Spleen (tissue), 11 donors: ENCODE data around the gene LHFPL3. TPM values are rescaled to one million over a fixed set of nuclear protein-coding genes. Genes with fewer than 3 reads are reported as not detected.
"Not testable (repeated sequence)": the region's sequence is repeated elsewhere in the genome, so short reads cannot be mapped to it uniquely, and the experiment has no call there.

Source experiments
- DNase-seq: peaks from one replicate; pipeline ENCODE4 v3.0.0-alpha.2; 2020
- H3K27ac ChIP-seq, 8 donors: fragments of 200-600 bp; sonication (generic) in 7 of 8; 1 replicate in 4 of 8; 2 replicates in 4 of 8; pipeline versions ENCODE4 v1.5.0 to v1.8.0; 2016 to 2021; ENCODE audit warnings: inconsistent platforms in 4 of 8, mild to moderate bottlenecking in 4 of 8, moderate library complexity in 1 of 8
- H3K27me3 ChIP-seq, 7 donors: fragments of 200-600 bp; sonication (generic) in 6 of 7; replicated peaks in 1 of 7; 1 replicate in 4 of 7; 2 replicates in 3 of 7; pipeline versions ENCODE4 v1.5.0 to v1.8.0; 2016 to 2021; ENCODE audit warnings: inconsistent platforms in 3 of 7, mild to moderate bottlenecking in 1 of 7
- H3K36me3 ChIP-seq, 6 donors: fragments of 200-600 bp; sonication (generic) in 5 of 6; 1 replicate in 4 of 6; 2 replicates in 2 of 6; pipeline versions ENCODE4 v1.5.0 to v1.8.0; 2016 to 2021; ENCODE audit warnings: inconsistent platforms in 2 of 6
- H3K4me1 ChIP-seq, 6 donors: fragments of 200-600 bp; sonication (generic) in 5 of 6; 1 replicate in 3 of 6; 2 replicates in 3 of 6; pipeline versions ENCODE4 v1.5.0 to v1.8.0; 2016 to 2021; ENCODE audit warnings: inconsistent platforms in 3 of 6
- H3K4me3 ChIP-seq, 8 donors: fragments of 200-600 bp; sonication (generic) in 7 of 8; 1 replicate in 4 of 8; 2 replicates in 4 of 8; pipeline versions ENCODE4 v1.5.0 to v1.8.0; 2016 to 2021; ENCODE audit warnings: inconsistent platforms in 4 of 8, mild to moderate bottlenecking in 4 of 8, moderate library complexity in 2 of 8
- H3K9me3 ChIP-seq, 8 donors: fragments of 200-600 bp; sonication (generic) in 7 of 8; 1 replicate in 4 of 8; 2 replicates in 4 of 8; pipeline versions ENCODE4 v1.5.0 to v1.8.0; 2016 to 2021; ENCODE audit warnings: inconsistent platforms in 4 of 8
- POLR2A ChIP-seq, 3 donors: fragments of 450-650 bp; IDR thresholded peaks; one replicate each; pipeline ENCODE4 v1.5.1; 2017; ENCODE audit warnings: antibody characterized with exemption in 3 of 3, mild to moderate bottlenecking in 1 of 3
- POLR2AphosphoS5 ChIP-seq, 3 donors: sonication (generic); formaldehyde crosslinking; IDR thresholded peaks; one replicate each; pipeline ENCODE4 v1.5.1; 2017; ENCODE audit warnings: antibody characterized with exemption in 3 of 3
- WGBS, 5 donors: extraction: QIAGEN DNeasy Blood & Tissue Kit in 3 of 5; methylation state at CpG; one replicate each; pipeline versions ENCODE4 v1.1.5 to v1.1.7; 2013 to 2018; 5-methylcytosine and 5-hydroxymethylcytosine counted together
- intact Hi-C: fragments of 100-400 bp; cut with DNase I; formaldehyde crosslinking; loops from one replicate; pipeline ENCODE4 v1.15.0; 2023; ENCODE audit warnings: low total_unique reads
- polyA plus RNA-seq, 3 donors: library from polyadenylated mRNA; stranded (reverse); fragments of 200-250 nt; gene quantifications; one replicate each; pipeline ENCODE4 v1.2.1, GENCODE V29; 2013
- total RNA-seq, 7 donors: library from RNA; depleted of rRNA in 3 of 7; stranded (reverse); fragments of >200 nt in 3 of 7; fragmentation: NEBNext Ultra II Directional in 4 of 7; extraction: Animal tissue kit (Norgen Biotek cat#: 25700) in 4 of 7; gene quantifications; one replicate each; pipeline versions ENCODE4 v1.1.0 to v1.2.1, GENCODE V29; 2016 to 2021
- TF ChIP-seq, protein P1 (sequence below), 11 experiments: fragments of 200-600 bp in 7 of 11; fragments of 450-650 bp in 4 of 11; sonication (generic) in 4 of 11; IDR thresholded peaks in 8 of 11; conservative IDR thresholded peaks in 3 of 11; 1 replicate in 7 of 11; 2 replicates in 4 of 11; pipeline versions ENCODE4 v1.4.0 to v1.8.0; 2016 to 2021; ENCODE audit warnings: antibody characterized with exemption in 11 of 11, inconsistent platforms in 4 of 11, mild to moderate bottlenecking in 1 of 11
- donor health status: healthy with polysubstance abuse.
- donor health status: DM: no; HTN: no; CAD: no; lungs with moderate emphysema.
- donor health status: DM: no; HTN: no; CAD: no.
- donor health status: Bipolar disorder and iron deficiency.
- donor health status: healthy.
- donor health status: DM: no; HTN: no; CAD: no.
- donor health status: DM: yes; HTN: yes; CAD: no.

LHFPL3 gene
- total and polyA plus RNA-seq, 10 donors, result 0.07 to 1.0 (median 0.20) TPM; not detected in 3

DNA sequence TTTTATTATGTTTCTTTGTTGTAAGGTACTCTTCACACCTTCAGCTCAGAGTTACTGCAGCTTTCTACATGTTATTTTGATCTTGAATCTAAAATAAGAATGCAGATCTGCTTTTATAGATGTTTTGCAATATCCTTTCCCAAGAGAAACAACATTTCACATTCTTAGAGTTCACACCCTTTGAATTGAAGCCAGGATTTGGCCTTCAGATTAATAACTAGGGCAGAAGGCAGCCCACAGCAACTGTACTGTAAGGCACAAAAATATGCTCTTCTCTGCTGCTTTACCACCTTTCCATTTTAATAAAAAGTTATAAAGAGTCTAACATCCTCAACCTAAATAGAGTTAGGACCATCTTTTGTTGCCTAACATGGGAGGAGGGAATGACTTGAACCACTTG is 224.7 kb downstream of the LHFPL3 start:
- intact Hi-C loops, result no loop called here
- DNase-seq, result no peak

DNA sequence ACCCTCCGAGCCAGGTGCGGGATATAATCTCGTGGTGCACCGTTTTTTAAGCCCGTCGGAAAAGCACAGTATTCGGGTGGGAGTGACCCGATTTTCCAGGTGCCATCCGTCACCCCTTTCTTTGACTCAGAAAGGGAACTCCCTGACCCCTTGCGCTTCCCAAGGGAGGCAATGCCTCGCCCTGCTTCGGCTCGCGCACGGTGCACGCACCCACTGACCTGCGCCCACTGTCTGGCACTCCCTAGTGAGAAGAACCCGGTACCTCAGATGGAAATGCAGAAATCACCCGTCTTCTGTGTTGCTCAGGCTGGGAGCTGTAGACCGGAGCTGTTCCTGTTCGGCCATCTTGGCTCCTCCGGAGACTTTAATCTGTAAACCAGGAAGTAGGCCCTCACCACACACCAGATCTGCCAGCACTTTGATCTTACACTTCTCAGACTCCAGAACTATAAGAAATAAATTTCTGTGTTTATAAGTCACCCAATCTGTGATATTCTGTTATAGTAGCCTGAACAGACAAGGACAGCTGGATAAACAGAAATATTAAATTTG is 235.0 kb downstream of the LHFPL3 start:
- H3K27me3 ChIP-seq, H3K27ac ChIP-seq, H3K9me3 ChIP-seq, H3K4me1 ChIP-seq, intact Hi-C loops, H3K4me3 ChIP-seq, H3K36me3 ChIP-seq, DNase-seq: not testable (repeated sequence)
- WGBS, 5 donors, result 92 to 96% (median 94%) methylated on average over 16 to 22 of the region's 22 CpGs

More for the DNA sequence above, 224.7 kb downstream of the LHFPL3 start:
- Histone ChIP-seq H3K27me3 (no peaks in the 10 kb centered on the region), H3K4me1 (no peaks in the 10 kb centered on the region), H3K4me3 (no peak overlapping the region), H3K36me3 (no peaks in the 10 kb centered on the region), H3K27ac (no peak overlapping the region), H3K9me3 (peaks cover 0 to 27% (median 0%) of the 10 kb centered on the region in 8 donors)
- no peak for TF ChIP-seq POLR2A (IDR thresholded peaks at IDR 0.05)
- no peak for TF ChIP-seq POLR2AphosphoS5 (IDR thresholded peaks at IDR 0.05)
- TF ChIP-seq, protein P1, sequence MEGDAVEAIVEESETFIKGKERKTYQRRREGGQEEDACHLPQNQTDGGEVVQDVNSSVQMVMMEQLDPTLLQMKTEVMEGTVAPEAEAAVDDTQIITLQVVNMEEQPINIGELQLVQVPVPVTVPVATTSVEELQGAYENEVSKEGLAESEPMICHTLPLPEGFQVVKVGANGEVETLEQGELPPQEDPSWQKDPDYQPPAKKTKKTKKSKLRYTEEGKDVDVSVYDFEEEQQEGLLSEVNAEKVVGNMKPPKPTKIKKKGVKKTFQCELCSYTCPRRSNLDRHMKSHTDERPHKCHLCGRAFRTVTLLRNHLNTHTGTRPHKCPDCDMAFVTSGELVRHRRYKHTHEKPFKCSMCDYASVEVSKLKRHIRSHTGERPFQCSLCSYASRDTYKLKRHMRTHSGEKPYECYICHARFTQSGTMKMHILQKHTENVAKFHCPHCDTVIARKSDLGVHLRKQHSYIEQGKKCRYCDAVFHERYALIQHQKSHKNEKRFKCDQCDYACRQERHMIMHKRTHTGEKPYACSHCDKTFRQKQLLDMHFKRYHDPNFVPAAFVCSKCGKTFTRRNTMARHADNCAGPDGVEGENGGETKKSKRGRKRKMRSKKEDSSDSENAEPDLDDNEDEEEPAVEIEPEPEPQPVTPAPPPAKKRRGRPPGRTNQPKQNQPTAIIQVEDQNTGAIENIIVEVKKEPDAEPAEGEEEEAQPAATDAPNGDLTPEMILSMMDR (IDR thresholded peaks at IDR 0.05 in 8 of 11, conservative IDR thresholded peaks at IDR 0.05 in 3 of 11), result no peak

DNA sequence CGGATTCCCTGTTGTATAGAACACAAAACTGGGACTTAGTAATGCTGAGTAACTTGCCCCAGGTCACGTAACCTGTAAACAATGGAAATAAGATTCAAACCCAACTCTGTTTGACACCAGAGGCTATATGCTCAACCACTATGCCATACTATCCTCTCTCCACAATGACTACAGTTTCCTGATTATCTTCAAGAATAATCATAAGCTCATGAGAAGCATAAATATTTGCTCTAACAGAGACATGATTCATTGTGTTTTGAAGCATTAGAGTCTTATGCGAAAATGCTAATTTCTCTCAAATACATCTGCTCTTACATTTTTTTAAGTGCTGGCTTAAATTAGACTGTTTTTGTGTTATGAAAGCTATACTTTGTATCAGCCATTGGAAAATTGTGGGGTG is 241.3 kb downstream of the LHFPL3 start:
- TF ChIP-seq POLR2A (IDR thresholded peaks at IDR 0.05) (no peak), POLR2AphosphoS5 (IDR thresholded peaks at IDR 0.05) (no peak)
- TF ChIP-seq, protein P1 (IDR thresholded peaks at IDR 0.05 in 8 of 11, conservative IDR thresholded peaks at IDR 0.05 in 3 of 11), result no peak
- DNase-seq, result no peak
- Histone ChIP-seq H3K27ac (no peak overlapping the region), H3K27me3 (peaks cover 0 to 5% (median 0%) of the 10 kb centered on the region in 7 donors), H3K36me3 (no peaks in the 10 kb centered on the region), H3K9me3 (no peaks in the 10 kb centered on the region), H3K4me1 (no peaks in the 10 kb centered on the region), H3K4me3 (no peak overlapping the region)
- 57 to 84% (median 77%) methylated on average over 3 of the region's 3 CpGs for WGBS, 5 donors
- intact Hi-C loops, result no loop called here

DNA sequence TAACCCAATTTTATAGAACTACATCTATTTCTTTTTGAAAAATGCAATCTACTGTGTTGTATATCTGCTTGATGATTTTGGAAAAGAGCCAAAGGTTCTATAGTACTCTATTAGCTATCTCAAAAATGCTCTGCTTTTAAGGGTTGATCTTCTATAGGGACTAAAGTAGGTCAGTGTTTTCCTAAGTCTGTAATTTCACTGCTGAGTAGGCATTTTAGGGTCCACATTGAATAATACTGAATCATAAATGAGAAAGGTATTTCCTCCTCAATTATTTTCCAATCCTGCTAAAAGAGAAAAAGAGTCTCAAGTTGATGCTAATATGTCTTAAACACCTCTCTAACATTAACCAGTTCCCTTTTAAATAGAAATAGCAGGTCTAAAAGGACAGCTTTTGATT is 244.2 kb downstream of the LHFPL3 start:
- Histone ChIP-seq H3K27ac (no peak overlapping the region), H3K4me1 (no peaks in the 10 kb centered on the region), H3K27me3 (peaks cover 0 to 5% (median 0%) of the 10 kb centered on the region in 7 donors), H3K9me3 (no peaks in the 10 kb centered on the region), H3K36me3 (no peaks in the 10 kb centered on the region), H3K4me3 (no peak overlapping the region)
- intact Hi-C loops, result no loop called here
- DNase-seq, result no peak
- TF ChIP-seq, protein P1 (IDR thresholded peaks at IDR 0.05 in 8 of 11, conservative IDR thresholded peaks at IDR 0.05 in 3 of 11), result no peak
- no peak for TF ChIP-seq POLR2AphosphoS5 (IDR thresholded peaks at IDR 0.05)
- TF ChIP-seq POLR2A (IDR thresholded peaks at IDR 0.05), result no peak

DNA sequence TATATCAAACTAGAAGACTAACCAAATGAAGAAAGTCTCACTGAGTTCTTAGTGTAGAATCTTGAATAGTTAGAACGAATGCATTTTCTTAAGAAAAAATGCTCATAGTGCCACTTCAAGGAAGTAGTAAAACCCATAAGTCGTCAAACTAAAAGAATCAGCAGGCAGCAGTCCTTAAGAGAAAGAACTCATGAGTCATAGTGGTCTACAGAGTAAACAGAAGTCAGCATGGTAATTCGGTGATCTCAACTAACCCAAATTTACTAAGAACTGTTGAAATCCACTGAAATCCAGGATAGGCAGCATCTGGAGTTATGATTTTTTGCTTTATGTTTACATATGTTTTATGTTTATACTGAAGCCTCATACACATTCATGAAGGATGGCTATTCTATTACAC is 256.2 kb downstream of the LHFPL3 start:
- Histone ChIP-seq H3K4me3 (no peak overlapping the region), H3K27me3 (no peaks in the 10 kb centered on the region), H3K27ac (no peak overlapping the region), H3K36me3 (no peaks in the 10 kb centered on the region), H3K4me1 (no peaks in the 10 kb centered on the region), H3K9me3 (peaks cover 0 to 8% (median 0%) of the 10 kb centered on the region in 8 donors)
- WGBS, 5 donors, result 21 to 43% (median 35%) methylated on average over 3 of the region's 3 CpGs
- TF ChIP-seq POLR2A (IDR thresholded peaks at IDR 0.05), result no peak
- no peak for TF ChIP-seq POLR2AphosphoS5 (IDR thresholded peaks at IDR 0.05)
- TF ChIP-seq, protein P1 (IDR thresholded peaks at IDR 0.05 in 8 of 11, conservative IDR thresholded peaks at IDR 0.05 in 3 of 11), result no peak
- intact Hi-C loops, result no loop called here
- no peak for DNase-seq

DNA sequence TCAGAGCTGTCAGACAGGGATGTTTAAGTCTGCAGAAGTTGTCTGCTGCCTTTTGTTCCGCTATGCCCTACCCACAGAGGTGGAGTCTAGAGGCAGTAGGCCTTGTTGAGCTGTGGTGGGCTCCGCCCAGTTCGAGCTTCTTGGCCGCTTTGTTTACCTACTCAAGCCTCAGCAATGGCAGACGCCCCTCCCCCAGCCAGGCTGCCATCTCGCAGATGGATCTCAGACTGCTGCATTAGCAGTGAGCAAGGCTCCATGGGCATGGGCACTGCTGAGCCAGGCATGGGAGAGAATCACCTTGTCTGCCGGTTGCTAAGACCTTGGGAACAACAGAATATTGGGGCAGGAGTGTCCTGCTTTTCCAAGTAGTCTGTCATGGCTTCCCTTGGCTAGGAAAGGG is 267.2 kb downstream of the LHFPL3 start:
- H3K4me1 ChIP-seq, H3K27me3 ChIP-seq, DNase-seq, H3K9me3 ChIP-seq, intact Hi-C loops, H3K27ac ChIP-seq, H3K36me3 ChIP-seq, H3K4me3 ChIP-seq: not testable (repeated sequence)
- 80 to 88% (median 84%) methylated on average over 4 to 7 of the region's 7 CpGs for WGBS, 5 donors
